Activated naive CD4-positive, alpha-beta T cell (primary cell): ENCODE data around the gene CCL21.

Experiments used
- DNase-seq, 4 experiments: peaks; one replicate each; lab custom pipeline; 2025; lab: John Stamatoyannopoulos, UW

Gene CCL21

GRCh38 chr9:34669809-34670562, 40.0 kb downstream of the CCL21 start:
- no peak for DNase-seq

- DNase-seq = peak; percentile 35 to 87 (median 62)
Measured at GRCh38 chr9:34665381-34666250, 44.3 kb downstream of the CCL21 start.

GRCh38 chr9:34665067-34665380, 44.9 kb downstream of the CCL21 start:
- DNase-seq = no peak

GRCh38 chr9:34664281-34665066, 45.5 kb downstream of the CCL21 start:
- DNase-seq = peak in 3 of 4 experiments; percentile 8 to 34 (median 28)

GRCh38 chr9:34663303-34663605, 46.7 kb downstream of the CCL21 start:
- no peak for DNase-seq

GRCh38 chr9:34662526-34663302, 47.2 kb downstream of the CCL21 start, which contains the start of gene CCL27:
CCL27 (minus strand) TSS chr9:34662657; CDS start chr9:34662633, 24 bp downstream.
- no peak for DNase-seq

- no peak for DNase-seq
Measured at GRCh38 chr9:34659592-34660253, 50.2 kb downstream of the CCL21 start.
